ENCODE measurements around the gene CAPN14.

CAPN14 gene

DNA sequence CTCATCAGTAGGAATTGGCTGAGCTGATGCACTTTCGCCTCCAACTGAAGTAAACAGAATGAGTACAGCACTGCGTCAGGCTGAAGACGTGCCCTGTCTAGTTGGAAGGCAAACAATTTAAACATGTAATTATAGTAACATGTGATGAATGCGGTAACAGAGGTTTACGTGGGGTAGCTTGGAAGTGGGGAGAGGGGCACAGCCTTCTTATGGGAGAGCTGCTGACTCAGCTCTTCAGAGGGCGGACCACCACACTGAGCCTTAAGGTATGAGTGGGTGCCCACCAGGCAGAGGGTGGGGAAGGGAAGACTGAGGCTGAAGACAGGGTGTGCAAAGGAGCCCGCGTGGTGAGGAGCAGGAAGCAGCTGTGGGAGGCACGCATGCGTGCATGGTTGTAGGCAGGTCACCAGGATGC lies 10.4 kb upstream of the CAPN14 start:
- in situ Hi-C loops (cut with HindIII; ENCODE audit: low sequenced_read_pairs): no loop called here

DNA sequence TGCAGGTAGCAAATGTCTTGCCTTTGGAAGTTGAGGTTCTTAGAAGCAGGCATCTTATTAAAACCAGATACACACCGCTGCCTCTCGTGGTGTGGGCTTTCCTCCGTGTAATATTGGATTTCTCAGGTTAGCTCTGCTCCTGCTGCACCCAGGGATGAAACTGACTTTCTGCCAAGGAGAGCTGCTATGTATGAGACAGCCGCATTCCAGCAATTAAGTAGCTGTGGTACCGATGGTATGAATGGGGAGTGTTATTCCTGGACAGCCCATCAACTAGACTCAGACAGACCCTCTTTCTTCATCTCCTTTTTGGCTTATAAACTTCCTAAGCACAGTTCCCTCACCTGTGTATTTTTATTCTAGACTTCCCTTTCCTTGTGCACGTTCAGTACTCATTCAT lies 9.8 kb upstream of the CAPN14 start:
- in situ Hi-C loops (cut with HindIII; ENCODE audit: low sequenced_read_pairs): no loop called here

- in situ Hi-C loops (cut with HindIII; ENCODE audit: low sequenced_read_pairs): no loop called here
Observed at GRCh38 chr2:31226266-31226665, 9.0 kb upstream of the CAPN14 start.

DNA sequence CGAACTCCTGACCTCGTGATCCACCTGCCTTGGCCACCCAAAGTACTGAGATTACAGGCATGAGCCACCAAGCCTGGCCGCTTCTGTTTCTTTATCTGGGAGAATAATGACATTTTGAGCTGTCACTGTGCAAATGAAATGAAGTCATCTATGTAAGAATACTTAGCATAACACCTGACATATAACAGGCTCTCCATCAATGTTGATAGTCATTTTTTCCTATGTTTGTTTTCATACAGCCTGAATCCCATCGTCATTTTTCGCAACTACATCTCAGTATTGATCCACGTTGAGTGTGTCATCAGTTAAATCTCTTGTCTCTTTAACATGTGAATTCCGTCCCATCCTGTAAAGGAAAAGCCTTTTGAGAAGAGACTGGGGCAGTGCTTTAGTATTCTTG lies 6.4 kb upstream of the CAPN14 start:
- in situ Hi-C loops (cut with HindIII; ENCODE audit: low sequenced_read_pairs): no loop called here

DNA sequence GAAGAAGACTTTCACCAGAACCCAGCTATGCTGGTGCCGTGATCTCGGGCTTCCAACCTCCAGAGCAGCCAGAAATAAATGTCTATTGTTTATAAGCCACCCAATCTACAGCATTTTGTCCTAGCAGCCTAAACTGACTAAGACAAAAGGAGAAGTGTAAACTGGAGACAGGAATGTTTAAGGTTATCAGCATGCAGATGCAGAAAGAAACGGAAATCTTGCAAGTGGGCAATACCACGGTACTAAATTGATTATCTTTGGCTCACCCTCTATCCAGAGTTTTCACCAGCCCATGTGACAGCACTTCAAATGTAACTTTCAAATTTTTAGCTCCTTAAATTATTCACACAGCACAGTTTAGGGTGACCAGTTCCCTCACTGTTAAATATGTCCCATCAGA lies 5.7 kb upstream of the CAPN14 start:
- in situ Hi-C loops (cut with HindIII; ENCODE audit: low sequenced_read_pairs): no loop called here

DNA sequence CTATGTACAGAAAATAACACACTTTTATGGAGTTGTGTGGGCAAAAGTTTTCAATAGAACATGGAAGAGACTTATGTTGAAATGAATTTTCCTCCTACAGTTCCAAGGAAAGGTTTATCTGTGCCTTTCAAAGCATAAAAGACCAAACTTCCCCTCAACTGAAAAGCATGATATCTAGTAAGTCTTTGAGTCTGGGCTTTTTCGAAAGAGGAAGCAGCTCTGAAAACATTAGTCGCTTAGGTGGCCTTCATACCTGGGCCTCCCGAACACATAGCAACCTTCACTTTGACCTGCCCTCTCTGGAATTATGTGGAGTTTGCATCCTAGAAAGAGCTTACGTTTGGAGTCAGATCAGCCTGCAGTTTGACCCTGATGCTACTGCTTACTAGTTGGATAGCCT lies 4.8 kb upstream of the CAPN14 start:
- in situ Hi-C loops (cut with HindIII; ENCODE audit: low sequenced_read_pairs): no loop called here

DNA sequence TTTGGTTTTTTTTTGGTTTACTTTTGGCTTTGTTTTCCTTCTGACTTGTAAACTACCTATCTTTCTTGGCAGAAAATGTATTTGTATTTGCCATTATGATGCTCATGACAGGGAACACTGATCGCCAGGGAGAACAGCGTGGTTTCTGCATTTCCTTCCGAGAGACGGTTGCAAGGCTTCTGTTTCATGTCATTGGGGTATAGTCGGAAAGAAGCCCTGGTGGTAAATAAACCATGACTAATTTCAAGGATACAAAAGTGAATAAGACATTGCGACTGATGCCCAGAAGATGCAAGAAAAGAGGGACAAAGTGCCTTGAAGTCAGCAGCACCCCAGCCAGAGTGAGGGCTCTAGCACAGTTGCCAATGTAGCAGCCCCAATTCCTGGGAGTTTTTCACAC lies 4.2 kb upstream of the CAPN14 start:
- in situ Hi-C loops (cut with HindIII; ENCODE audit: low sequenced_read_pairs): no loop called here

DNA sequence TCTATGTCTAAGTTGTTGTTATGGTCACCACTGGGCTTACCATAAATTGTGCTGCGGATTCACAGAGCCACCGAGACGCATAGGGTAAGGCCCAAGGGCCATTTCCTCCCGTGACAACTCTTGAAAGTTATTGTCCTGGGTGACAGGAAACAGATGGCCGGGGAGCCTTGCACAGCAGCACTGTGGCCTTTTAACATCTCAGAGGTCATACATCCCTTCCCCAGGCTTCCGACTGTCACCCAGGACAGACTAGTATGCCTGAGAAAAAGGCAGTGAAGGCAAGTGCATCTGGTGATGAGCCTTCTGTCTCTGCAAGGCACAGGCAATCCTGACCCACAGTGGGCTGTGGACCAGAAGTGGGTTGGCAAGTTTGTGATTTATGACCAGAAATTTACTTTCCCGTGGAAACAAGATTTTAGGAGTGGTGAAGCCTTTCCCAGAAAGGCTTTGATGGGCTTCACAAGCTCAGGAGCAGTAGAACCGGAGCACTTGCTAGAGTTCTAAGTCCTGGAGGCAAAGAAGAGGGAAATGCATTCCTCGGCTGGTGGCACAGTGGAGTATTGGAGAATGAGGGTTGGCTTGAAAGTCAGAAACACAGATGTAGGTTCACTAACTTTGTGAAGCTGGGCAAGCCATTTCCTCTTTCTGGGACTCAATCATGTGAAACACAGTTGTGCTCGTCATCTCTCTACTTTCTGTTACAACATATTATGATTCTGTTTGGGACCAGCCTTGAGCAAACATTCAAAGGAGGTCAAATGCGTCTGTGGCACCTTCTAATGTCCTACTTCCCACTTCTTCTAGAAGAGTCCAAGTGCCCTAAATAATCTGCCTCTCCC lies 2.0 kb upstream of the CAPN14 start:
- in situ Hi-C loops (cut with HindIII; ENCODE audit: low sequenced_read_pairs): no loop called here

DNA sequence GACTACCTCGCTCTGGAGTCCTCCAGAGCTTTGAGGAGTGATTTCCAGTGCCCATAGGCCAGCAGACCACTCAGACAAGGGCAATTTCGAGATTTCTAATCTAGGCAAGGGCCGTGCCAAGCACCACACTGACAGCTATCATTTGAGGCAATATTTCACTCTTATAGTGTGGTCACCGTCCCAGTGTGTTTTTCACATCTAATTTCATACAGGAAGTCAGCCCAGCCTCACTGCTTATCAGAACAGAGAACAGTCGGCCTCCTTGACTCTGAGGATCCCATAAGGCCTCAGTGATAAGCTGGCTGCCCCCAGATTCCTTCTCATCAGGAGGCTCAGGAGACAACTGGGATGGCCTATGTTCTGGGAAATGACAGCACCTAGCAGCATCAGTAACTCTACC lies 581 bp downstream of the CAPN14 start:
- in situ Hi-C loops (cut with HindIII; ENCODE audit: low sequenced_read_pairs): no loop called here

DNA sequence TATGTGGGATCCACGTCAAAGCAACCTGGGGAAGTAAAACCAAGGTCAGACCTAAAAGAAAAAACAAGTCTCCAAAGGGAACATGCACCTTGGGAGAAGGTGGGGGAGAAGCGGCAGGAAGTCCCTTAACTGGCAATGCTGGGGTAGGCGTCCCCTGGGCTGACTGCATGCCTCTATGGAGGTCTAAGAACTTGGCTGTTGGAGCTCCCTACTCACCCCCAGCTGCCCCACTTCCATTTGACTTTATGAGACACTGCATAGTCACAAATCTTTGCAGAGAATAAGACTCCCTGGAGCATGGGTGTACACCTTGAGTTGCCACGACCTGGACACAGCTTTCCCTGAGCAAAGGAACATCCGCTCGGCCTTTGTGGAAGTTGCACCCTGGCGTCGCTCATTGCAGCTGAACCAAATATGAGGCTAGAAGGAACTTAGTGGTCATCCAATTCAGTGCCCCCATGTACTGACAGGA lies 2.8 kb downstream of the CAPN14 start:
- in situ Hi-C loops (cut with HindIII; ENCODE audit: low sequenced_read_pairs): no loop called here

GRCh38 chr2:31213601-31214443 lies 3.5 kb downstream of the CAPN14 start:
- in situ Hi-C loops (cut with HindIII; ENCODE audit: low sequenced_read_pairs): no loop called here

GRCh38 chr2:31212659-31213600 lies 4.4 kb downstream of the CAPN14 start:
- in situ Hi-C loops (cut with HindIII; ENCODE audit: low sequenced_read_pairs): no loop called here

DNA sequence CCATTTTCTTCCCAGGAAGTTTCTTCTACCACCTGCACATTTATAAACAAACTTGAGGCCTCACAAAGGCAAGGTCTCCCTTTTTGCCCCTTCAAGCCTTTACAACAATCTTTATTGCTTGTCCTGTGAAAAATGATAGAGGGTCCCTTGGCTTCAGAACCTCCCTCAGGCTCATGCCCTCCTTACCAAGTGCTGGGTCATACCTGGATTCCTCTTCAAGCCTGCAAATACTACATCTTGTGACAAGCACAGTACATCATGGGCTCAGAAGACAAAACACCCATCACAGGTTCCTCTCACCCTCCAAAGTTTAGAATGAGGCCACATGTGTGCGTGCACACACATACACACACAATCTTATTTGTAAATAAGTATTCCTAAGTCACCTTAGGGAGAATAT lies 9.1 kb downstream of the CAPN14 start:
- in situ Hi-C loops (cut with HindIII; ENCODE audit: low sequenced_read_pairs): no loop called here

- in situ Hi-C loops (cut with HindIII; ENCODE audit: low sequenced_read_pairs): no loop called here
Observed at GRCh38 chr2:31207790-31208189, 9.5 kb downstream of the CAPN14 start.

GRCh38 chr2:31205613-31206012 lies 11.7 kb downstream of the CAPN14 start:
- in situ Hi-C loops (cut with HindIII; ENCODE audit: low sequenced_read_pairs): no loop called here

- in situ Hi-C loops (cut with HindIII; ENCODE audit: low sequenced_read_pairs): no loop called here
Observed at GRCh38 chr2:31205186-31205585, 12.1 kb downstream of the CAPN14 start.

GRCh38 chr2:31204783-31205182 lies 12.5 kb downstream of the CAPN14 start:
- in situ Hi-C loops (cut with HindIII; ENCODE audit: low sequenced_read_pairs): no loop called here

DNA sequence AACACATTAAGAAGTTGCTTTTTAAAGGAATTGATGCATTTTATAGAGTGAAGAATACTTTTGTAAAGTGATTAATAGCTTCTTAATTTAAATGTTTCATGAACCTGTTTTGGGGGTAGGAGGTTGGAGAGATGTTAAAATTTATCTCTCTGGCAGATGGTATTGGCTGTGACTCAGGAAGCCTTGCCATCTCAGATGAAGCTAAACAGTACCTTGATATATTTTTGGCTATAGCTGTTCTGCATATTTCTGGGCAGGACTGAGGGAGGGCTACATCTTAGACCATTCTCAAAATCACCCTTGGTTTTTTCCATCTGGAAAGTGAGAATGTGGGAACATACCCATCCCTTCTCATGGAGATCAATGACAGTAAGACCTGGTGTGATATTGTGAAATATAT lies 13.4 kb downstream of the CAPN14 start:
- in situ Hi-C loops (cut with HindIII; ENCODE audit: low sequenced_read_pairs): no loop called here

GRCh38 chr2:31202833-31203232 lies 14.5 kb downstream of the CAPN14 start:
- in situ Hi-C loops (cut with HindIII; ENCODE audit: low sequenced_read_pairs): no loop called here

GRCh38 chr2:31202041-31202440 lies 15.3 kb downstream of the CAPN14 start:
- in situ Hi-C loops (cut with HindIII; ENCODE audit: low sequenced_read_pairs): no loop called here

DNA sequence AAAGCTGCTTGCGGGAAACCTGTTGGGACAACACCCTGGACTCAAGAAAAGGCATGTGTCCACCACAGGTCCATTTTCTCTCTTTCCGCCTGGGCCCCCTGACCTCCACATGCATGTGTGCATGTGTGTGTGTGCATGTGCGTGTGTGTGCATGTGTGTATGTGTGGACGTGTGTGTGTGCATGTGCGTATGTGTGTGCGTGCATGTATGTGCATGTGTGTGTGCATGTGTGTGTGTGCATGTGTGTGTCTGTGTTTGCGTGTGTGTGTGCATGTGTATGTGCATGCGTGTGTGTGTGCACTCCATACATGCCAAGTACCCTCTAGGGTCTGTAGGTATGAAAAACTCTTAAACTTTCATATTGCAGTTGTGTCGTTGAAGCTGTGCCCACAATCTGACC lies 16.3 kb downstream of the CAPN14 start:
- in situ Hi-C loops (cut with HindIII; ENCODE audit: low sequenced_read_pairs): no loop called here
